Measurements from ENCODE around the gene SEC31A.
"Not testable (repeated sequence)": the region's sequence is repeated elsewhere in the genome, so short reads cannot be mapped to it uniquely, and the experiment has no call there.

Gene SEC31A, protein sequence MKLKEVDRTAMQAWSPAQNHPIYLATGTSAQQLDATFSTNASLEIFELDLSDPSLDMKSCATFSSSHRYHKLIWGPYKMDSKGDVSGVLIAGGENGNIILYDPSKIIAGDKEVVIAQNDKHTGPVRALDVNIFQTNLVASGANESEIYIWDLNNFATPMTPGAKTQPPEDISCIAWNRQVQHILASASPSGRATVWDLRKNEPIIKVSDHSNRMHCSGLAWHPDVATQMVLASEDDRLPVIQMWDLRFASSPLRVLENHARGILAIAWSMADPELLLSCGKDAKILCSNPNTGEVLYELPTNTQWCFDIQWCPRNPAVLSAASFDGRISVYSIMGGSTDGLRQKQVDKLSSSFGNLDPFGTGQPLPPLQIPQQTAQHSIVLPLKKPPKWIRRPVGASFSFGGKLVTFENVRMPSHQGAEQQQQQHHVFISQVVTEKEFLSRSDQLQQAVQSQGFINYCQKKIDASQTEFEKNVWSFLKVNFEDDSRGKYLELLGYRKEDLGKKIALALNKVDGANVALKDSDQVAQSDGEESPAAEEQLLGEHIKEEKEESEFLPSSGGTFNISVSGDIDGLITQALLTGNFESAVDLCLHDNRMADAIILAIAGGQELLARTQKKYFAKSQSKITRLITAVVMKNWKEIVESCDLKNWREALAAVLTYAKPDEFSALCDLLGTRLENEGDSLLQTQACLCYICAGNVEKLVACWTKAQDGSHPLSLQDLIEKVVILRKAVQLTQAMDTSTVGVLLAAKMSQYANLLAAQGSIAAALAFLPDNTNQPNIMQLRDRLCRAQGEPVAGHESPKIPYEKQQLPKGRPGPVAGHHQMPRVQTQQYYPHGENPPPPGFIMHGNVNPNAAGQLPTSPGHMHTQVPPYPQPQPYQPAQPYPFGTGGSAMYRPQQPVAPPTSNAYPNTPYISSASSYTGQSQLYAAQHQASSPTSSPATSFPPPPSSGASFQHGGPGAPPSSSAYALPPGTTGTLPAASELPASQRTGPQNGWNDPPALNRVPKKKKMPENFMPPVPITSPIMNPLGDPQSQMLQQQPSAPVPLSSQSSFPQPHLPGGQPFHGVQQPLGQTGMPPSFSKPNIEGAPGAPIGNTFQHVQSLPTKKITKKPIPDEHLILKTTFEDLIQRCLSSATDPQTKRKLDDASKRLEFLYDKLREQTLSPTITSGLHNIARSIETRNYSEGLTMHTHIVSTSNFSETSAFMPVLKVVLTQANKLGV

DNA sequence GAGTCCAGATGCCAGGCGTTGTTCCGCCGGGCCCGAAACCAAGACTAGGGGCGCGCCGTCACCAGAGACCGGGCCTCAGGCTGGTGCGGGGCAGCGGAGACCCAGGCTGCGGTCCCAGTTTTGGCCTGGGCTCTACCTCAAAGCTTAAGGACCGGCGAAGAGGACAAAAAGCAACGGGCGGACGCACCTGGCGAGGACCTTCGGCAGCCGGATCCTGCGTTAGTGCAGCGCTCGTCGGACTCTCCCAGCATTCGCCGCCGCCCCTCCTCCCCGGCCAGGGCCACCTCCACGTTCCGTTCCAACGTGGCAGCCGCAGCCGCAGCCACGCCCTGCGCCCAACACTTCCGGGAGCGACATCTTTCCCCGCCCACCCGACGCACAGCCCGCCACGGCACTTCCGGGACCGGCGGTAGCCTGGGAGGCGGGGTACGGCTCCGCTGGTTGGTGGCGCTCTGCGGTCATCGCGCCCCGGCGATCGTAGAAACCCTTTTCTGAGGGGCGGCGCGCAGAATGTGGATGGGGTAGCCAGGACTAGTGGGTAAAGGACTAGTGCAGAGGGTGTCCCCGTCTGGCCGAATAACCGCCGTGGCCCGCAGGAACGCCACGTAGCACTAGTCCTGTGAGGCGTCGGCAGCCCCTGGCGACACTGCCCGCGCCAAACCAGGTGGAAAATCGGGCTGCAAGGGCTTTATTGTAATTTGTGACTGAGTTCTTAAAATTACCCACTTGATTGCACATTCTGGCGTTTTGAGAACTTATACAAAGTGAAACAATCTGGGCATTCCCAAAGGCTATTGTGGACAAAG is at the start of gene SEC31A:
Gene SEC31A (minus strand): TSS at position 253 of the 806 bp plus-strand sequence. CDS start 9,217 bp downstream, outside the sequence.
- peak; percentile 98 for DNase-seq

DNA sequence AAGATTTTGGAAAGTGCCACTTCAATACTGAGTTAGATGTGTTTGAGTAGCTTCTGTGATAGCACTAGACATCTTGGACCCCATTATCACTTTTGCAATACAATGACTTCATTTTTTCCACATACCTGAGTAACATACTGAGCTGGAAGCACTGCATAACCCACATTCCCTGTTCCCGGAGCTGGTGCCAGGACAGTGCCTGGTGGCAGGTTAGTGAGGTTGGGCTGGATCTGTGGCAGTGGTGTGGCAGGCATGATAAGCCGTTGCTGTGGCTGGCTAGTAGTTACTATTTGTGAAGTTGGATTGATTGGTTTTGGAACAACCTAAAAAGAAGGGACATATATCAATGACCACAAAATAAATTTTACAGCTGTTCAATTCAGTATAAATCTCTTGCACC is 48.5 kb upstream of the SEC31A start:
- no peak for DNase-seq

DNA sequence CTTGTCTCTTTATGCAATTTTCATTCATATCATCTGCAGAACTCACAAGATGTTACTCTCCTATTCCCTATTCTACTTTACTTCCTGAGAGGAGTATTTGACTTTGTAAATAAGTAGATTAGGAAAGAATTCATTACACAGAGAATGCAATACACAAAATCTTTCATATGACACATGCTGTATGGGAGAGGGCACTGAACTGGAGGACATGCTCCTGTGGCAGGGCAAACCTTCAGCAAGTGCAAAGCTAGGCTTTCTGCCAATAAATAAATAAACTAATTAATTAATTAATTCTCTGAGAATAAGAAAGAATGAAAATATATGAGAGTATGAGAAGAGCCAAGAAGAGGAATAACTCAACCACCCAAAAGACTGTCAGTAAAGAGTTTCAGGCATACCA is 43.5 kb upstream of the SEC31A start:
- DNase-seq, result no peak

DNA sequence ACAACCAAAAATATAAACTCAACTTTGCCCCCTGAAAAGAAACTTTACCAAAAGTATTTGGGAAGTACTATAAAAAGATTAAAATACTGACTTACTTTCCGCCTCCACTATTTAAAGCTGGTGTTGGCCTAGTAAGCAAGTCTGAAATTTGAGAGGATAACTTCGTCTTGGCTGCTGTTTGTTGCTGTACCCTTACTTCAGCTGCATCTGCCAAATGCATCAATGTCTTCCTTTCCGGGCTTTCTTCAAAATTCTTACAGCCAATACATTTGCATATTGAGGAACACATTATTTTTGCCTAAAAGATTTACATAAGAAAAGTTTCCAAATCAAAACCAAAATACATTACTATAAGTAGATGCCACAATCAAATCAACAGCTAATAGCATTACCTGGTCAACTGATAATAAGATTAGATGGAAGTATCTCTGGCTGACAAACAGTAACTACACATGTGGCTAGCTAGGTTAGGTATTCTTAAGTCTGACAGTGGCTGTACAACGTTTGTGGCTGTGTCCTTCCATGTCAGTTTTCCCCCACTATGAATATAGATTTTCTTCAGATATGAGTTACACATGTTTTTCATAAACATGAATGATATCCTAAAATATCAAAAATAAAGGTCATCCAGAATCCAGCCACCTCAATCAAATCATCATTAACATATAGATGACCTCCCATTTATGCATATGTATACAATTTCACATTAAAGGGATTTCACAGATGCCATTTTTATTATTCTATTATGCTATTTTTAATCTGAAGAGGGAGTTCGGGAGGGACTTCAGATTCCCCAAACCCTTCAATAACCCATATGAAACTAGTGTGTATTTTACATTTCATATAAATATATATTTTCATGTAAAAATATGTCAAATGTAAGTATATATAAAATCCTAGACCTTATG is 40.1 kb upstream of the SEC31A start:
- DNase-seq, result no peak

DNA sequence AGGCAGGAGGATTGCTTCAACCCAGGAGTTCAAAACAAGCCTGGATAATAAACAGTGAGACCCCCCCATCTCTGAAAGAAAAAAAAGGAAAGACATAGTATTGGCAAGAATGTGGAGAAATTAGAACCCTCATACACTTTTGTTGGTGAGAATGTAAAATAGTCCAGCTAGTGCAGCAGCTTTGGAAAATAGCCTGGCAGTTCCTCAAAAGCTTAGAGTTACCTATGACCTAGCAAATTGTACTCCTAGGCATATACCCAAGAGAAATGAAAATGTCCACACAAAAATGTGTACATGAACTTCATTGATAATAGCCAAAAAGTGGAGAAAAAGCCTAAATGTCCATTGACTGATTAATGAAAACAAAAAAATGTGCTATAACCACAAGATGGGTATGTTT is 30.8 kb upstream of the SEC31A start:
- DNase-seq, result no peak

DNA sequence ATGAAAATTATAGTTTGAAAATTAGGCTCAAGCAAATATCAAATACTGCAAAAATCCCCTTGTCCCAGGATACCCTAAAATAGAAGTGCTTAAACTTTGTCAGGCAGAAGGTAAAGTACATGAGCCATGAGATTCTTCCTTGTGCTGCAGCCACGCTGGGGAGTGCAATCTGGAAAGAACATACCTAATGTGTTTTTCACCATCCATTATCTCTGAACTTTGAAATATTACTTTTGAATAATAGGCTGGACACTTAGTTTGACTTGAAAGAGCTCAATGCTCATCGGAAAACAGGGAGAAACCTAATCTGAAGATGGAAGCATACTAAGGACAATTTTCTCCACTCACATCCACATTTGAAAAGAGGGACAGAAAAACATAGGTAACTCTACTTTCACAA is 28.4 kb upstream of the SEC31A start:
- no peak for DNase-seq

DNA sequence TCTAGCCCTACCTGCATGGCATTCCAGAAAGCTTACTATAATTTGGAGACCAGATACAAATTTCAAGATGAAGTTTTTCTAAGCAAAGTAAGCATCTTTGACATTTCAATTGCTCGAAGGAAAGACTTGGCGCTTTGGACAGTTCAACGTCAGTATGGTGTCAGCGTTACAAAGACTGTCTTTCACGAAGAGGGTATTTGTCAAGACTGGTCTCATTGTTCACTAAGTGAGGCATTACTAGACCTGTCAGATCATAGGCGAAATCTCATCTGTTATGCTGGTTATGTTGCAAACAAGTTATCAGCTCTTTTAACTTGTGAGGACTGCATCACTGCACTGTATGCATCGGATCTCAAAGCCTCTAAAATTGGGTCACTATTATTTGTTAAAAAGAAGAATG is 27.1 kb upstream of the SEC31A start:
- no peak for DNase-seq

DNA sequence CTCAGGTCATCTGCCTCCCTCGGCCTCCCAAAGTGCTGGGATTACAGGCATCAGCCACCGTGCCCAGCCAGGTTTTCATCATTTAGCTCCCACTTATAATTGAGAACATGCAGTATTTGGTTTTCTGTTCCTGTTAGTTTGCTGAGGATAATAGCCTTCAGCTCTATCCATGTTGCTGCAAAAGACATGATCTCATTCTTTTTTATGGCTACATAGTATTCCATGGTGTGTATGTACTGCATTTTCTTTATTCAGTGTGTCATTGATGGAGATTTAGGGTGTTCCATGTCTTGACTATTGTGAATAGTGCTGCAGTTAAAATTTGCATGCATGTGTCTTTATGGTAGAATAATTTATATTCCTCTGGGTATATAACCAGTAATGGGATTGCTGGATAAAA is 23.0 kb upstream of the SEC31A start:
- DNase-seq, result not testable (repeated sequence)

DNA sequence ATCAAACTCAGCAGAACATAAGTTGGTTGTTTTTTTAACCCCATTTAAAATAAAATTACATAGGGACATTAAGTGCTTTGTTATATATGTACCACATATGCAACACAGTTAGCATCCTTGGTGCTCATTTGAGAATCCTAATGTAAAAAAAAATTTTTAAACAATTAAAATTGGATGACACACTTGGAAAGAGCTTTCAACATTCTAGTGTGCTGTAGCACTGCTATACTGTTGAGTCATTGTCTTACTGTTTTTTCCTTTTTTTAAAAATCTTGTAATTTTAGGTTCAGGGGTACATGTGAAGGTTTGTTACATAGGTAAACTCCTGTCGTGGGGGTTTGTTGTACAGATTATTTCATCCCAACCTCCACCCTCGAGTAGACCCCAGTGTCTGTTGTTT is 22.4 kb upstream of the SEC31A start:
- no peak for DNase-seq

DNA sequence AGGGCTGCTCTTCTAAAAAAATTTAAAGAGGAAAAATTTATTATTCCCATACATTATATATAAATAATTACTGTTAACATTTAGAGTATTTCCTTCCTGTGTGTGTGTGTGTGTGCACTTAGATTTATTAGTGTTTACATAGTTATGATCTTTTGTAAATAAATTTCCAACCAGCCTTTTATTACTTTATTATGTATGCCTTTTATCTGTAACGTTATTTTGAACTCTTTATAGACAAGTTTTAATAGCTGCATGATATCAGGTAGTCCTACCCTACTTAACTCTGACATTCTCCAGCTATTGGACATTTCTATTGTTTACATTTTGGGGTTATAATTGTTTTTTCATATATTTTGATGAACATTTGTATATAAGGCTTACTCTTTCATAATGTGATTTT is 18.4 kb upstream of the SEC31A start:
- no peak for DNase-seq

DNA sequence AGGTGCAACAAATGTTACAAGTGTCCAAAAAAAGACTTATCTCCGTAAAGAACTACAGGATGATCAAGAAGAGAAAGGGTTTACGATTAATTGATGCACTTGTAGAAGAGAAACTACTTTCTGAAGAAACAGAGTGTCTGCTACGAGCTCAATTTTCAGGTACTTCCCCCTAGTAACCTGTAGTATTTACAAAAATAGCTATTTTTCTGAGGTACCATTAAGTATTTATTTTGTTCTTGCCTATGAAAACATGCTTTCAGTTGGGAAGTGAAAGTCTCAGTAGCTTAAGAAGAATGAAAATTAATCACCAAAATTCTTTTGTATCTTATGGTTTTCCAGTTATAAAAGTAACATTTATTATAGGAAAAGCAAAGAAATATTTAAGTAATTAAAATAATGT is 15.5 kb upstream of the SEC31A start:
- no peak for DNase-seq

DNA sequence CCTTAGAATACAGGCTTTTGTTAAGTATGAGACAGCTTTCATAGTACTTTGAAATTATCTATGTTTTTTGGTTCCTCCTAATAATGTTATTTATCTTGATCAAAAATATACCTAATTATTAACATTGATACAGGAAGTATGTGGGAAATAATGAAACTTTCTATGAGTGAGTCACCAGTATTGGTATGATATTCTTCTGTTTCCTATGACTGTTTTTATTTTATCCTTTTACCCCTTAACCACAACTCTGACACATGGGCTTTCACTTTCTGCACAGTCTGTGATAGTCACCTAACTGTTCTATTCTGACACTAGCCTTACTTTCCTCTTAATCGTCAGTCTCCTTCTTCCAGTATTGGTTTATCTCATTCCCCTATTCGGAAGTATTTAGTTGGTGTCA is 14.3 kb upstream of the SEC31A start:
- peak; percentile 50 for DNase-seq

DNA sequence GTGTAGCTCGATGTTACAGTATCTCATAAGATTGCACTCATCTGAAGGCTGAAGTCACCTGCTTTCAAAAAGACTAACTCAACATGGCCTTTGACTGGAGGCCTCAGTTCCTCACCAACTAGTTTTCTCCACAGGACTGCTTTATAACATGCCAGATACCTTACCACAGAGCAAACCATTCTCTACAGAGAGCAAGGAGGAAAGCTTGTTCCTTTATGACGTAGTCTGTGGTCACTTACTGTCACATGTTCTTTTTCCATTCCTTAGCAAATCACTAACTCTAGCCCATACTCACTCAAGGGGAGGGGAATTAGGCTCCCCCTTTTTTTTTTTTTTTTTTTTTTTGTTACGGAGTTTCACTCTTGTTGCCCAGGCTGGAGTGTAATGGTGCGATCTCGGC is 12.8 kb upstream of the SEC31A start:
- no peak for DNase-seq

DNA sequence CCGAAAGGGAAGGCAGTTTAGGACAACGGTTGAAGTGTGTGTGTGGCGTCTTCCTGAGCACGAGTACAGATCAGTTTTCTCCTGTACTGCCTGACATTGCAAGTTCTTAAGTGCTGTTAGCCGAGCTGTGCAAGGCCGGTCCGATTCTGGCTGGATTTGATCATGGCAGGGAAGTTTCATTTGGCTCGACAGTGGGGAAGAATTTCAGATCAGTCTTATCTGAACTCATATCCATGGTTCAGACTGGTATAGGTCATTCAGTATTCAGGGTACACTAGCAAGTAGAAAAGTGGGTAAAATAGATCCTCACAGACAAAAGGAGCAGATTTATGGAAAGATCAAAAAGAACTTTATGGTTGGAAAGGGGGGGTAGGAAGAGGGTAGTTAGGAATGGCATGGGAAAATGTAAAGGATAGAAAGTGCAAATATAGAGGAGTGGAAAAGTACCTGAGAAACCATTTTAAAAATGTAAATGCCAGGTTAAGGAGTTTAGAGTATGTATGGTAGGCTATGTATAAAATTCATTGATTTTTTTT is 10.3 kb upstream of the SEC31A start:
- DNase-seq, result no peak

DNA sequence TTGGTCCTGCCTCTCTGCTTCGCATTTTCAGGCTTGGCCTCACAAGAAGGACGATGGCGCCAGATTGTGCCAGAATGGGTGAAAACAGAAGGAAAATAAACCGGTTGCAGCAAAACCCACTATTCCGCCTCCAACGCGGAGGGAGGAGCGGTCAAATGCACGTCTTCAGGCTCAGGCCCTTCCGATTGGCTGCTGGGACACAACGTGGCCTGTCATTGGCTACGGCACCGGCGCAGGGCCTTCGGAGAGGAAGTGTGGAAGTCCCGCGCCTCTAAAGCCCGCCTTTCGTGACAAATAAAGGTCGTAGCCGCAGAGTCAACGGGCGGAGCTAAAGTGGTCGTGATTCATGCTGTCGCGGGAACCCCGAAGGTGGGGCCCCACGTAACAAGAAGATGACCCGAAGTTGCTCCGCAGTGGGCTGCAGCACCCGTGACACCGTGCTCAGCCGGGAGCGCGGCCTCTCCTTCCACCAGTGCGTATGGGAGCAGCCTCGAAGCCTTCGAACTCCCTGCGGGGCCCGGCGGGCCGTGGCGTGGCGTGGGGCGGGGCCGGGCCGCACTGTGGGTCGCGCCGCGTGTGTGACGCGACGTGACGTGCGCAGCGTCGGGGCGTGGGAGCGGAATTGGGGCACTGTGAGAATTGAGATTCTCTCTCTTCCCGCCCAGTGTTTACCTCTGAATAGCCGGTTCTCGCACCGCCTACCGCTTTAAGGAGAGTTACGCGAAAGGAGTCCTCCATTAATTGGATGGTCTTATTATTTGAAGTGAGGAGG is 9.6 kb upstream of the SEC31A start, which contains the start of gene THAP9:
Gene THAP9 (plus strand): TSS at position 325 of the 772 bp plus-strand sequence. CDS start 68 bp downstream, at position 393.
- peak; percentile 98 for DNase-seq

DNA sequence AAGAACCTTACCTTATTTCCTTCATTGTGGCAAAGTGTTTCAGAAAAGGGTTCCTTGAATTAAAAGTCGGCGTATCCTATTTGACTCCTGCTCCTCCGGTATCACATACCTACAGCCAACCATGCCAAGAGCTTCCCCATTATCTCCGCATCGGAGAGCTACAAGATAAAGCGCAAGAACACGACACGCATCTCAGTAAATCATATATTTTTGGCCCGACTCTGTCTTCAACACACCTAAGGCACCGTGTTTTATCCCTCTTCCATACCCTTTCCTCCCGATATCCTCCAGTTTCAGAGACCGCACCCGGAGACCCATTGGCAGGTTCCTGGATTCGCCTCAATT is 9.1 kb upstream of the SEC31A start:
- DNase-seq, result no peak

DNA sequence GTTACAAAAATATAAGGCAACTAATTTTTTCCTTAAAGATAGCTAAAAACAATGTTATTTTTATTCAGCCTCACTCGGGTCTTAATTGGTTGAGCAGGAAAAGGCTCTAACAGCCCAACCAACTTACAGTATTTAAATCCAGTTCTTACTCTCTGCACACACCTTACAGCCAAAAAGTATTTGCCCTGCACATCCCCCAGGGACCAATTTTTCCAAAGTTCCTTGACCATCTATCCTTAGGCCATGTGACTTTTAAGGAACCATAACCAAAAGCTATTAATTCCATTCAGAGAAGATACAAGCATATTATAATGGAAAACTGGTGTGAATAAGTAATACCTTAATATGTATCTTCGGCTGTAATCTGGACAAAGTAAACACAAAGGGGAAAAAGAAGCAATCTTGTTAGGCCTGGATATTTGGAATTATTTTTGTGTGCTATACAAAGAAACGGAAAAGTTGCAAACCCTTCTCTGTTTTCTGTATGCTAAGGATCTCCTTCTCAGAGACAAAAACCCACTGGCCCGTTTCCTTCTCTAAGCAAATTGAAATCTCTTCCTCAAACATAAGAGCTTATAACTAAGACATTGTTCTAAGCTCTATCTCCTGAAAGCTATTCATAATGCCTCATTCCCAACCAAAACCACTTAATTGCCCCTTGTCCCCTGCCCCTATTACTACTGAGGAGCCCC is 8.6 kb upstream of the SEC31A start:
- no peak for DNase-seq

DNA sequence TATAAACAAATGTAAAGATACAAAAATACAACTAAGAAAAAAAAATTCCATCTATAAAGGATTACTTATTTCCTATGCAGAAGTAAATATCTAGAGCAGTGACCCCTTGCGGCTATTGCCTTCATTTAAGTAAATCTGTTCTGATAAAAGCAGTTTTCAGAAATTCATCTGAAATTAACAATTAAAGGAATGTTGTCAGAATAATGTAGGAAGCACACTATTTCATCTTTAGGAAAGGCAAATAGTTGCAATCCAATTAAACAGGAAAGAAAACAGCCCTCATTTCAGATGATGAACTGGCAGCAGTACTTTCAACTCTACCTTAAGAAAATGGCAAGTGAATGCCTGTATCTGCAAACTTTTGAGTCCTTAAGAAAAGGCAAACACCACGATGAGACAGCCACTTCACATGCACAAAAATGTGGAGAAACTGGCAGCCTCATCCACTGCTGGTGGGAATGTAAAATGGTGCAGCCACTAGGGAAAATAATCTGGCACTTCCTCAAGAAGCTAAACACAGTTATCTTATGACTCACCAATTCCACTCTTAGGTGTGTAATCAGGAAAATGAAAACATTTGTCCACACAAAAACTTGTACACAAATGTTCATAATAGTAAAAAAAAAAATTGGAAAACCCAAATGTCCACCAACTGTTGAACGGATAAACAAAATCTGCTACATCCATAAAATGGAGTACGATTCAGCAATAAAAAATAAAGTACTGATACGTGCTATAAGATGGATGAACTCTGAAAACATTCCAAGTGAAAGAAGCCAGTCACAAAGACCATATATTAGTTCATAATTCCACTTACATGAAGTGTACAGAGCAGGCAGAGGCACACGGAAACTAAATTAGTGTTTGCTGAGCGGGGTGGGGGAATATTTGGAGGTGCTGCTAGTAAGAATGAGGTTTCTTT is 7.6 kb upstream of the SEC31A start:
- DNase-seq, result no peak

Data from activated naive CD4-positive, alpha-beta T cell treated with Interleukin-2 at 50 U/mL for 16 hours (primary cell).